ENCODE data around the gene SLC24A4. TPM values are rescaled to one million over a fixed set of nuclear protein-coding genes. Genes with fewer than 3 reads are reported as not detected.
A peak's percentile ranks its signal among the peaks of the same experiment; 100 is the strongest.

The SLC24A4 gene
- total RNA-seq, 1 donor from 2014 or later = not detected

- H3K4me3 Mint-ChIP-seq (ENCODE audit: unreplicated experiment) = no peak overlapping the region
- no peak for DNase-seq (ENCODE audit: extremely low spot score, unreplicated experiment)
Observed at GRCh38 chr14:92458136-92459029, 135.4 kb downstream of the SLC24A4 start.

GRCh38 chr14:92459030-92459949 lies 136.3 kb downstream of the SLC24A4 start:
- Mint-ChIP-seq H3K27me3 (ENCODE audit: unreplicated experiment) (no peaks in the 10 kb centered on the region), H3K4me3 (ENCODE audit: unreplicated experiment) (no peak overlapping the region), H3K4me1 (ENCODE audit: unreplicated experiment) (peaks cover 17% of the 10 kb centered on the region), H3K9me3 (ENCODE audit: unreplicated experiment) (no peaks in the 10 kb centered on the region), H3K27ac (ENCODE audit: unreplicated experiment) (no peak overlapping the region), H3K36me3 (ENCODE audit: unreplicated experiment) (no peaks in the 10 kb centered on the region)
- no peak for DNase-seq (ENCODE audit: extremely low spot score, unreplicated experiment)
- TF ChIP-seq, protein P1, sequence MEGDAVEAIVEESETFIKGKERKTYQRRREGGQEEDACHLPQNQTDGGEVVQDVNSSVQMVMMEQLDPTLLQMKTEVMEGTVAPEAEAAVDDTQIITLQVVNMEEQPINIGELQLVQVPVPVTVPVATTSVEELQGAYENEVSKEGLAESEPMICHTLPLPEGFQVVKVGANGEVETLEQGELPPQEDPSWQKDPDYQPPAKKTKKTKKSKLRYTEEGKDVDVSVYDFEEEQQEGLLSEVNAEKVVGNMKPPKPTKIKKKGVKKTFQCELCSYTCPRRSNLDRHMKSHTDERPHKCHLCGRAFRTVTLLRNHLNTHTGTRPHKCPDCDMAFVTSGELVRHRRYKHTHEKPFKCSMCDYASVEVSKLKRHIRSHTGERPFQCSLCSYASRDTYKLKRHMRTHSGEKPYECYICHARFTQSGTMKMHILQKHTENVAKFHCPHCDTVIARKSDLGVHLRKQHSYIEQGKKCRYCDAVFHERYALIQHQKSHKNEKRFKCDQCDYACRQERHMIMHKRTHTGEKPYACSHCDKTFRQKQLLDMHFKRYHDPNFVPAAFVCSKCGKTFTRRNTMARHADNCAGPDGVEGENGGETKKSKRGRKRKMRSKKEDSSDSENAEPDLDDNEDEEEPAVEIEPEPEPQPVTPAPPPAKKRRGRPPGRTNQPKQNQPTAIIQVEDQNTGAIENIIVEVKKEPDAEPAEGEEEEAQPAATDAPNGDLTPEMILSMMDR (IDR thresholded peaks at IDR 0.05) = no peak

More at GRCh38 chr14:92458136-92459029, 135.4 kb downstream of the SLC24A4 start:
- Mint-ChIP-seq H3K27me3 (ENCODE audit: unreplicated experiment) (no peaks in the 10 kb centered on the region), H3K27ac (ENCODE audit: unreplicated experiment) (no peak overlapping the region), H3K4me1 (ENCODE audit: unreplicated experiment) (peaks cover 17% of the 10 kb centered on the region), H3K9me3 (ENCODE audit: unreplicated experiment) (no peaks in the 10 kb centered on the region), H3K36me3 (ENCODE audit: unreplicated experiment) (no peaks in the 10 kb centered on the region)
- TF ChIP-seq, protein P1 (IDR thresholded peaks at IDR 0.05) = no peak

- H3K4me1 Mint-ChIP-seq (ENCODE audit: unreplicated experiment) = peaks cover 17% of the 10 kb centered on the region
- H3K36me3 Mint-ChIP-seq (ENCODE audit: unreplicated experiment) = no peaks in the 10 kb centered on the region
- H3K27me3 Mint-ChIP-seq (ENCODE audit: unreplicated experiment) = no peaks in the 10 kb centered on the region
- no peaks in the 10 kb centered on the region for H3K9me3 Mint-ChIP-seq (ENCODE audit: unreplicated experiment)
- H3K27ac Mint-ChIP-seq (ENCODE audit: unreplicated experiment) = no peak overlapping the region
- TF ChIP-seq, protein P1 (IDR thresholded peaks at IDR 0.05) = peak; percentile 21
- no peak for DNase-seq (ENCODE audit: extremely low spot score, unreplicated experiment)
- H3K4me3 Mint-ChIP-seq (ENCODE audit: unreplicated experiment) = no peak overlapping the region
Observed at GRCh38 chr14:92459950-92460421, 137.0 kb downstream of the SLC24A4 start.

- TF ChIP-seq, protein P1 (IDR thresholded peaks at IDR 0.05) = no peak
- H3K9me3 Mint-ChIP-seq (ENCODE audit: unreplicated experiment) = no peaks in the 10 kb centered on the region
- no peaks in the 10 kb centered on the region for H3K36me3 Mint-ChIP-seq (ENCODE audit: unreplicated experiment)
- no peak overlapping the region for H3K4me3 Mint-ChIP-seq (ENCODE audit: unreplicated experiment)
- peaks cover 17% of the 10 kb centered on the region for H3K4me1 Mint-ChIP-seq (ENCODE audit: unreplicated experiment)
- DNase-seq (ENCODE audit: extremely low spot score, unreplicated experiment) = no peak
- no peaks in the 10 kb centered on the region for H3K27me3 Mint-ChIP-seq (ENCODE audit: unreplicated experiment)
- H3K27ac Mint-ChIP-seq (ENCODE audit: unreplicated experiment) = no peak overlapping the region
Observed at GRCh38 chr14:92460541-92460915, 137.6 kb downstream of the SLC24A4 start.
